Liver (tissue), 9 donors: ENCODE measurements around the gene PRELID1. TPM values are rescaled to one million over a fixed set of nuclear protein-coding genes. Genes with fewer than 3 reads are reported as not detected.

Source experiments
- DNase-seq: peaks from one replicate; pipeline ENCODE4 v3.0.0-alpha.2; 2017; ENCODE audit warnings: low spot score
- H3K27ac ChIP-seq, 2 donors: one replicate each; pipeline ENCODE4 v1.7.0; 2013; ENCODE audit warnings: inconsistent platforms in 2 of 2, low read length in 2 of 2, control low read depth in 1 of 2, low read depth in 1 of 2, mild to moderate bottlenecking in 1 of 2
- H3K27me3 ChIP-seq, 4 donors: one replicate each; pipeline versions ENCODE4 v1.6.1 to v1.7.0; 2013; ENCODE audit warnings: low read length in 3 of 4, inconsistent platforms in 1 of 4, mild to moderate bottlenecking in 1 of 4, moderate library complexity in 1 of 4; ENCODE audit not compliant: control insufficient read depth in 4 of 4, insufficient read depth in 4 of 4
- H3K36me3 ChIP-seq, 4 donors: one replicate each; pipeline versions ENCODE4 v1.6.1 to v1.7.0; 2013; ENCODE audit warnings: low read length in 3 of 4, mild to moderate bottlenecking in 3 of 4, low read depth in 1 of 4, moderate library complexity in 1 of 4; ENCODE audit not compliant: control insufficient read depth in 4 of 4, insufficient read depth in 3 of 4
- H3K4me1 ChIP-seq, 4 donors: one replicate each; pipeline versions ENCODE4 v1.6.1 to v1.7.0; 2013; ENCODE audit warnings: low read length in 3 of 4, mild to moderate bottlenecking in 3 of 4, moderate library complexity in 1 of 4; ENCODE audit not compliant: control insufficient read depth in 4 of 4, insufficient read depth in 4 of 4
- H3K4me3 ChIP-seq, 3 donors: one replicate each; pipeline versions ENCODE4 v1.6.1 to v1.7.0; 2013; ENCODE audit warnings: low read length in 3 of 3, control low read depth in 1 of 3, low read depth in 1 of 3, mild to moderate bottlenecking in 1 of 3
- H3K9ac ChIP-seq, 2 donors: one replicate each; pipeline ENCODE4 v1.7.0; 2013; ENCODE audit warnings: low read length in 2 of 2, mild to moderate bottlenecking in 2 of 2, moderate library complexity in 2 of 2, control low read depth in 1 of 2, low read depth in 1 of 2
- H3K9me3 ChIP-seq, 4 donors: one replicate each; pipeline versions ENCODE4 v1.6.1 to v1.7.0; 2013; ENCODE audit warnings: low read length in 3 of 4; ENCODE audit not compliant: control insufficient read depth in 4 of 4
- GABPA ChIP-seq, 2 donors: IDR thresholded peaks in 1 of 2; conservative IDR thresholded peaks in 1 of 2; 2 replicates each; pipeline ENCODE4 v1.6.1; 2016; ENCODE audit warnings: antibody characterized with exemption in 2 of 2, mild to moderate bottlenecking in 1 of 2, moderate library complexity in 1 of 2
- HNF4G ChIP-seq: IDR thresholded peaks from 2 replicates; pipeline ENCODE4 v1.6.1; 2016; ENCODE audit warnings: antibody characterized with exemption
- JUND ChIP-seq, 2 donors: IDR thresholded peaks; 2 replicates each; pipeline ENCODE4 v1.6.1; 2016; ENCODE audit warnings: antibody characterized with exemption in 2 of 2
- MAX ChIP-seq: IDR thresholded peaks from 2 replicates; pipeline ENCODE4 v1.6.1; 2016; ENCODE audit warnings: antibody characterized with exemption
- REST ChIP-seq: IDR thresholded peaks from 2 replicates; pipeline ENCODE4 v1.6.1; 2016; ENCODE audit warnings: antibody characterized with exemption, mild to moderate bottlenecking
- RXRA ChIP-seq, 2 donors: IDR thresholded peaks; 2 replicates each; pipeline ENCODE4 v1.6.1; 2017 to 2018; ENCODE audit warnings: antibody characterized with exemption in 2 of 2, mild to moderate bottlenecking in 1 of 2
- SP1 ChIP-seq: IDR thresholded peaks from 2 replicates; pipeline ENCODE4 v1.6.1; 2018; ENCODE audit warnings: antibody characterized with exemption, mild to moderate bottlenecking
- ZBTB33 ChIP-seq: IDR thresholded peaks from 2 replicates; pipeline ENCODE4 v1.6.1; 2016; ENCODE audit warnings: antibody characterized with exemption
- WGBS: extraction: QIAGEN DNeasy Blood & Tissue Kit; methylation state at CpG from one replicate; pipeline ENCODE4 v1.1.7; 2013; 5-methylcytosine and 5-hydroxymethylcytosine counted together
- polyA plus RNA-seq, 2 donors: library from polyadenylated mRNA; stranded (reverse) in 1 of 2; unstranded in 1 of 2; fragments of 200-250 nt in 1 of 2; fragments of >200 nt in 1 of 2; fragmentation: Nextera tagmentation in 1 of 2; extraction: Ambion mirVana in 1 of 2; gene quantifications; one replicate each; pipeline versions ENCODE4 v1.2.1 to v1.2.3, GENCODE V29; 2013 to 2015
- total RNA-seq, 2 donors: library from RNA; depleted of rRNA; stranded (reverse); fragments of >200 nt; gene quantifications; one replicate each; pipeline ENCODE4 v1.2.3, GENCODE V29; 2014
- donor health status: healthy.
- donor health status: healthy.
- donor health status: healthy.
- donor health status: healthy.
- donor health status: healthy.

The PRELID1 gene
- total and polyA plus RNA-seq, 4 donors, result 47.9 to 200 (median 85.3) TPM

GRCh38 chr5:177310757-177311391 is 7.3 kb downstream of the PRELID1 start:
- Histone ChIP-seq H3K9ac (no peak overlapping the region), H3K4me1 (peaks cover 6 to 19% (median 13%) of the 10 kb centered on the region in 4 donors), H3K9me3 (no peaks in the 10 kb centered on the region), H3K27ac (no peak overlapping the region), H3K36me3 (peaks cover 5 to 14% (median 6%) of the 10 kb centered on the region in 4 donors), H3K27me3 (no peaks in the 10 kb centered on the region), H3K4me3 (peak overlapping the region in 1 of 3 donors; percentile 50)
- TF ChIP-seq JUND (IDR thresholded peaks at IDR 0.05), result no peak
- no peak for TF ChIP-seq HNF4G
- TF ChIP-seq GABPA (IDR thresholded peaks at IDR 0.05 in 1 of 2, conservative IDR thresholded peaks at IDR 0.05 in 1 of 2), result no peak
- 39% methylated on average over 20 of the region's 20 CpGs for WGBS
- no peak for DNase-seq

GRCh38 chr5:177311392-177311722 is 7.8 kb downstream of the PRELID1 start:
- no peak overlapping the region for H3K27ac ChIP-seq
- H3K4me3 ChIP-seq, result peak overlapping the region; percentile 27 to 62 (median 50)
- 5% methylated on average over 23 of the region's 23 CpGs for WGBS
- H3K9me3 ChIP-seq, result no peaks in the 10 kb centered on the region
- H3K4me1 ChIP-seq, result peaks cover 6 to 19% (median 13%) of the 10 kb centered on the region in 4 donors
- H3K36me3 ChIP-seq, result peaks cover 3 to 9% (median 4%) of the 10 kb centered on the region in 4 donors
- no peak overlapping the region for H3K9ac ChIP-seq
- H3K27me3 ChIP-seq, result no peaks in the 10 kb centered on the region
- TF ChIP-seq REST (no peak), SP1 (no peak), ZBTB33 (no peak)
- DNase-seq, result no peak

- under 1% methylated on average over 78 of the region's 78 CpGs for WGBS
- peaks cover 0 to 3% (median under 1%) of the 10 kb centered on the region in 4 donors for H3K36me3 ChIP-seq
- peak; percentile 96 for DNase-seq
- TF ChIP-seq SP1 (peak; percentile 69), RXRA (IDR thresholded peaks at IDR 0.05) (no peak), MAX (peak; percentile 52)
- H3K9me3 ChIP-seq, result no peaks in the 10 kb centered on the region
- H3K4me1 ChIP-seq, result peaks cover 6 to 19% (median 13%) of the 10 kb centered on the region in 4 donors
- H3K27me3 ChIP-seq, result no peaks in the 10 kb centered on the region
- H3K4me3 ChIP-seq, result peak within 1 kb of the TSS; percentile 50 to 64 (median 62)
- no peak within 1 kb of the TSS for H3K9ac ChIP-seq
- peak within 1 kb of the TSS; percentile 17 to 40 for H3K27ac ChIP-seq
These were observed 8.4 kb downstream of the PRELID1 start, which contains the start of gene MXD3 for GRCh38 chr5:177311723-177312648. MXD3 (minus strand) TSS chr5:177311898; CDS start chr5:177311830, 68 bp downstream.
